GM23248 (cell line): Measurements from ENCODE around the gene MYH7. TPM values are rescaled to one million over a fixed set of nuclear protein-coding genes. Genes with fewer than 3 reads are reported as not detected.

Source experiments
- DNase-seq: peaks from one replicate; pipeline ENCODE4 v3.0.0-alpha.2; 2015
- H2AFZ ChIP-seq: fragments of 200-600 bp; sonication (generic); 2 replicates; pipeline ENCODE4 v1.6.1; 2016; ENCODE audit warnings: antibody characterized with exemption
- H3F3A ChIP-seq: fragments of 200-600 bp; sonication (generic); 2 replicates; pipeline ENCODE4 v1.6.1; 2016; ENCODE audit warnings: mild to moderate bottlenecking, antibody characterized with exemption, mixed run types; ENCODE audit not compliant: insufficient read depth
- H3K27ac ChIP-seq: fragments of 200-600 bp; sonication (generic); 2 replicates; pipeline ENCODE4 v1.5.1; 2016; ENCODE audit warnings: mild to moderate bottlenecking
- H3K27me3 ChIP-seq: fragments of 200-600 bp; sonication (generic); replicated peaks from 2 replicates; pipeline ENCODE4 v1.6.1; 2016; ENCODE audit warnings: mild to moderate bottlenecking; ENCODE audit not compliant: insufficient read depth
- H3K36me3 ChIP-seq: fragments of 200-600 bp; sonication (generic); 2 replicates; pipeline ENCODE4 v1.6.1; 2016; ENCODE audit warnings: low read depth, mild to moderate bottlenecking
- H3K4me1 ChIP-seq: fragments of 200-600 bp; sonication (generic); 2 replicates; pipeline ENCODE4 v1.6.1; 2016; ENCODE audit warnings: mild to moderate bottlenecking; ENCODE audit not compliant: insufficient read depth
- H3K4me2 ChIP-seq: fragments of 200-600 bp; sonication (generic); one replicate; pipeline ENCODE4 v1.6.1; 2016; ENCODE audit warnings: mild to moderate bottlenecking; ENCODE audit not compliant: unreplicated experiment
- H3K4me3 ChIP-seq: fragments of 200-600 bp; sonication (generic); 2 replicates; pipeline ENCODE4 v1.5.1; 2016; ENCODE audit warnings: mild to moderate bottlenecking
- H3K79me2 ChIP-seq: fragments of 200-600 bp; sonication (generic); 2 replicates; pipeline ENCODE4 v1.6.1; 2016; ENCODE audit warnings: mild to moderate bottlenecking; ENCODE audit not compliant: insufficient read depth
- H3K9ac ChIP-seq: fragments of 200-600 bp; sonication (generic); 2 replicates; pipeline ENCODE4 v1.6.1; 2016; ENCODE audit warnings: mild to moderate bottlenecking
- H3K9me2 ChIP-seq: fragments of 200-600 bp; sonication (generic); 2 replicates; pipeline ENCODE4 v1.6.1; 2016; ENCODE audit warnings: mixed run types, mild to moderate bottlenecking, moderate library complexity; ENCODE audit not compliant: insufficient read depth
- H3K9me3 ChIP-seq: fragments of 200-600 bp; sonication (generic); one replicate; pipeline ENCODE4 v1.6.1; 2017; ENCODE audit warnings: low read depth
- H4K20me1 ChIP-seq: fragments of 200-600 bp; sonication (generic); 2 replicates; pipeline ENCODE4 v1.6.0; 2016; ENCODE audit not compliant: insufficient read depth
- EZH2 ChIP-seq: fragments of 200-600 bp; sonication (generic); IDR thresholded peaks from 2 replicates; pipeline ENCODE4 v1.6.1; 2018; ENCODE audit warnings: antibody characterized with exemption, mild to moderate bottlenecking; ENCODE audit not compliant: insufficient read depth, poor library complexity, severe bottlenecking
- EZH2phosphoT487 ChIP-seq: fragments of 200-600 bp; sonication (generic); IDR thresholded peaks from 2 replicates; pipeline ENCODE4 v1.6.1; 2018; ENCODE audit warnings: antibody characterized with exemption, moderate library complexity, mild to moderate bottlenecking, low read depth; ENCODE audit not compliant: insufficient read depth
- WGBS, 2 experiments: methylation state at CpG; one replicate each; pipeline ENCODE4 v1.1.6; 2015 to 2017; ENCODE audit warnings: low lambda C conversion rate in 2 of 2, low coverage in 1 of 2; ENCODE audit errors: missing lambda C conversion rate in 2 of 2; 5-methylcytosine and 5-hydroxymethylcytosine counted together
- in situ Hi-C: fragments of 300-500 bp; cut with MboI; formaldehyde crosslinking; loops from 2 replicates; pipeline ENCODE4 v1.15.0; 2020
- polyA plus RNA-seq: library from polyadenylated mRNA; unstranded; fragments of >200 nt; fragmentation: Nextera tagmentation; extraction: Ambion mirVana; gene quantifications from 2 replicates; pipeline ENCODE4 v1.2.1, GENCODE V29; 2016
- total RNA-seq: library from RNA; depleted of rRNA; stranded (reverse); fragments of >200 nt; shearing (Covaris generic); gene quantifications from 2 replicates; pipeline ENCODE4 v1.2.3, GENCODE V29; 2014

MYH7 gene
- total and polyA plus RNA-seq, 2 experiments from 2014 or later, result not detected

GRCh38 chr14:23446291-23446851 lies 10.9 kb upstream of the MYH7 start:
- in situ Hi-C loops, result no loop called here
- Histone ChIP-seq H3K4me1 (no peaks in the 10 kb centered on the region), H2AFZ (no peak overlapping the region), H3K27ac (no peak overlapping the region), H3K27me3 (peaks cover 15% of the 10 kb centered on the region; the same call in 1 of the 2 replicates), H3F3A (no peaks in the 10 kb centered on the region), H3K9me2 (no peaks in the 10 kb centered on the region), H3K4me2 (no peak overlapping the region), H3K36me3 (no peaks in the 10 kb centered on the region), H3K9me3 (no peaks in the 10 kb centered on the region), H4K20me1 (no peaks in the 10 kb centered on the region), H3K9ac (no peak overlapping the region), H3K4me3 (no peak overlapping the region), H3K79me2 (no peaks in the 10 kb centered on the region)
- DNase-seq, result no peak
- TF ChIP-seq EZH2 (no peak), EZH2phosphoT487 (no peak)
- WGBS, 2 experiments, result 26 to 27% methylated on average over 4 of the region's 4 CpGs

- DNase-seq, result no peak
- H3K4me1 ChIP-seq, result no peaks in the 10 kb centered on the region
- no peaks in the 10 kb centered on the region for H4K20me1 ChIP-seq
- H3K27ac ChIP-seq, result no peak overlapping the region
- no peak for TF ChIP-seq EZH2phosphoT487
- TF ChIP-seq EZH2, result no peak
- H2AFZ ChIP-seq, result no peak overlapping the region
- in situ Hi-C loops, result no loop called here
- no peak overlapping the region for H3K4me2 ChIP-seq
- H3K9me3 ChIP-seq, result no peaks in the 10 kb centered on the region
- H3F3A ChIP-seq, result no peaks in the 10 kb centered on the region
- no peak overlapping the region for H3K4me3 ChIP-seq
- WGBS, 2 experiments, result 11 to 18% methylated on average over 4 of the region's 4 CpGs
- H3K9ac ChIP-seq, result no peak overlapping the region
- H3K27me3 ChIP-seq, result peaks cover 15% of the 10 kb centered on the region; the same call in 1 of the 2 replicates
- no peaks in the 10 kb centered on the region for H3K9me2 ChIP-seq
- no peaks in the 10 kb centered on the region for H3K36me3 ChIP-seq
- H3K79me2 ChIP-seq, result no peaks in the 10 kb centered on the region
Measured at GRCh38 chr14:23445773-23446172, 10.3 kb upstream of the MYH7 start.

- Histone ChIP-seq H3K4me3 (no peak overlapping the region), H3K36me3 (no peaks in the 10 kb centered on the region), H3K79me2 (no peaks in the 10 kb centered on the region), H3K27me3 (peaks cover 12% of the 10 kb centered on the region; the same call in 1 of the 2 replicates), H3F3A (no peaks in the 10 kb centered on the region), H3K9me3 (no peaks in the 10 kb centered on the region), H3K4me2 (no peak overlapping the region), H2AFZ (no peak overlapping the region), H3K4me1 (no peaks in the 10 kb centered on the region), H4K20me1 (no peaks in the 10 kb centered on the region), H3K9me2 (no peaks in the 10 kb centered on the region), H3K27ac (no peak overlapping the region), H3K9ac (no peak overlapping the region)
- no peak for TF ChIP-seq EZH2phosphoT487
- TF ChIP-seq EZH2, result no peak
- in situ Hi-C loops, result no loop called here
- no peak for DNase-seq
- WGBS, 2 experiments, result 2 to 11% methylated on average over 1 of the region's 1 CpG
Measured at GRCh38 chr14:23444314-23444713, 8.9 kb upstream of the MYH7 start.

GRCh38 chr14:23443881-23444280 lies 8.4 kb upstream of the MYH7 start:
- H3K9me2 ChIP-seq, result no peaks in the 10 kb centered on the region
- WGBS, 2 experiments, result 43 to 46% methylated on average over 6 of the region's 6 CpGs
- no peak overlapping the region for H3K9ac ChIP-seq
- no peak overlapping the region for H2AFZ ChIP-seq
- TF ChIP-seq EZH2, result no peak
- TF ChIP-seq EZH2phosphoT487, result no peak
- no peaks in the 10 kb centered on the region for H3K36me3 ChIP-seq
- no peaks in the 10 kb centered on the region for H3K4me1 ChIP-seq
- in situ Hi-C loops, result no loop called here
- H3K4me3 ChIP-seq, result no peak overlapping the region
- no peaks in the 10 kb centered on the region for H4K20me1 ChIP-seq
- H3K27ac ChIP-seq, result no peak overlapping the region
- H3K27me3 ChIP-seq, result peaks cover 10% of the 10 kb centered on the region; the same call in 1 of the 2 replicates
- no peak overlapping the region for H3K4me2 ChIP-seq
- DNase-seq, result no peak
- no peaks in the 10 kb centered on the region for H3K9me3 ChIP-seq
- H3K79me2 ChIP-seq, result no peaks in the 10 kb centered on the region
- no peaks in the 10 kb centered on the region for H3F3A ChIP-seq
